Measurements from ENCODE around the gene TNS4. TPM values are rescaled to one million over a fixed set of nuclear protein-coding genes. Genes with fewer than 3 reads are reported as not detected.

The TNS4 gene
- total and polyA plus RNA-seq, 9 of the 15 experiments (the other 6 are each of a cell fraction or from before 2014, with no cell fraction given), result 0.04 to 0.73 (median 0.24) TPM; not detected in 1

DNA sequence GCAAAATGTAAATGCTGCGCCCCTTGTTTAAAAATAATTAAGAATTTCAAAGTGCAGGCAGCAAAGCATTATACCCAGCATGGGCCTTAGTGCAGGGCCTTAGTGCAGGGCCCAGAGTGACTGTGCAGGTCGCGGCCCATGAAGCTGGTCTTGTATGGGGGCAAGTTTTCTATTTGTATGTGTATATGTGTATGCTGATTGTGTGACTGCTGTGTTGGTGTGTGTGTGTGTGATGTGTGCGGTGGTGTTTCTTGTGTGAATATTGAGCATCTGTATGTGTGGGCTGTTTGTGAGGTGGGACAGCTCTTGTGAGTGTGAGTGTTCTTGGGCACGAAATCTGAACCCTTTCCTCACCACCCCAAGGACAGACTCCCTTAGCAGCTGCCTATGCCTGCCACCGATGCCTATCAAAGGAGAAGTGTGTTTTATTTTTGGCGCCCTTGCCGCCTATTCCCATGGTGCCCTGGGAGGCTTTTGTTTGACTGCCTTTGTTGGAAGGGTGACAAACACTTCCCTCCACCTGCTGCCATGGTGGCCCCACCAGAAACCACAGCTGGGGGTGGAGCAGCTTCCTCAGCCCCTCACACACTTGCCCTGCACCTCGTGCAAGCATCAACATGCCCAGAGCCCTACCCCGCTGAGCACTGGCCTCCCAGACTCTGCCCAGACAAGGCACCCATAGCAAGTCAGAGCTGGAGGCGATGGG is 45.8 kb upstream of the TNS4 start (continued):
- TF ChIP-seq, protein P1, sequence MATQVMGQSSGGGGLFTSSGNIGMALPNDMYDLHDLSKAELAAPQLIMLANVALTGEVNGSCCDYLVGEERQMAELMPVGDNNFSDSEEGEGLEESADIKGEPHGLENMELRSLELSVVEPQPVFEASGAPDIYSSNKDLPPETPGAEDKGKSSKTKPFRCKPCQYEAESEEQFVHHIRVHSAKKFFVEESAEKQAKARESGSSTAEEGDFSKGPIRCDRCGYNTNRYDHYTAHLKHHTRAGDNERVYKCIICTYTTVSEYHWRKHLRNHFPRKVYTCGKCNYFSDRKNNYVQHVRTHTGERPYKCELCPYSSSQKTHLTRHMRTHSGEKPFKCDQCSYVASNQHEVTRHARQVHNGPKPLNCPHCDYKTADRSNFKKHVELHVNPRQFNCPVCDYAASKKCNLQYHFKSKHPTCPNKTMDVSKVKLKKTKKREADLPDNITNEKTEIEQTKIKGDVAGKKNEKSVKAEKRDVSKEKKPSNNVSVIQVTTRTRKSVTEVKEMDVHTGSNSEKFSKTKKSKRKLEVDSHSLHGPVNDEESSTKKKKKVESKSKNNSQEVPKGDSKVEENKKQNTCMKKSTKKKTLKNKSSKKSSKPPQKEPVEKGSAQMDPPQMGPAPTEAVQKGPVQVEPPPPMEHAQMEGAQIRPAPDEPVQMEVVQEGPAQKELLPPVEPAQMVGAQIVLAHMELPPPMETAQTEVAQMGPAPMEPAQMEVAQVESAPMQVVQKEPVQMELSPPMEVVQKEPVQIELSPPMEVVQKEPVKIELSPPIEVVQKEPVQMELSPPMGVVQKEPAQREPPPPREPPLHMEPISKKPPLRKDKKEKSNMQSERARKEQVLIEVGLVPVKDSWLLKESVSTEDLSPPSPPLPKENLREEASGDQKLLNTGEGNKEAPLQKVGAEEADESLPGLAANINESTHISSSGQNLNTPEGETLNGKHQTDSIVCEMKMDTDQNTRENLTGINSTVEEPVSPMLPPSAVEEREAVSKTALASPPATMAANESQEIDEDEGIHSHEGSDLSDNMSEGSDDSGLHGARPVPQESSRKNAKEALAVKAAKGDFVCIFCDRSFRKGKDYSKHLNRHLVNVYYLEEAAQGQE (IDR thresholded peaks at IDR 0.05; ENCODE audit: borderline replicate concordance), result no peak
- TF ChIP-seq, protein P1 (CRISPR knock-in tag; IDR thresholded peaks at IDR 0.05; ENCODE audit: low read depth), result no peak
- TF ChIP-seq ZFP1 (CRISPR knock-in tag; IDR thresholded peaks at IDR 0.05) (no peak), BCOR (IDR thresholded peaks at IDR 0.05) (no peak), ZNF586 (CRISPR knock-in tag; conservative IDR thresholded peaks at IDR 0.05) (no peak), DMBX1 (CRISPR knock-in tag; IDR thresholded peaks at IDR 0.05; ENCODE audit: borderline replicate concordance) (no peak), ZNF3 (CRISPR knock-in tag; IDR thresholded peaks at IDR 0.05) (no peak), MYNN (IDR thresholded peaks at IDR 0.05) (no peak), MYNN (CRISPR knock-in tag; IDR thresholded peaks at IDR 0.05) (no peak), GABPB2 (CRISPR knock-in tag; conservative IDR thresholded peaks at IDR 0.05) (no peak), ZNF584 (CRISPR knock-in tag; IDR thresholded peaks at IDR 0.05; ENCODE audit: low read depth) (no peak), SAFB (IDR thresholded peaks at IDR 0.05; ENCODE audit: borderline replicate concordance, low read depth, low read length) (no peak)
- TF ChIP-seq, protein P2, sequence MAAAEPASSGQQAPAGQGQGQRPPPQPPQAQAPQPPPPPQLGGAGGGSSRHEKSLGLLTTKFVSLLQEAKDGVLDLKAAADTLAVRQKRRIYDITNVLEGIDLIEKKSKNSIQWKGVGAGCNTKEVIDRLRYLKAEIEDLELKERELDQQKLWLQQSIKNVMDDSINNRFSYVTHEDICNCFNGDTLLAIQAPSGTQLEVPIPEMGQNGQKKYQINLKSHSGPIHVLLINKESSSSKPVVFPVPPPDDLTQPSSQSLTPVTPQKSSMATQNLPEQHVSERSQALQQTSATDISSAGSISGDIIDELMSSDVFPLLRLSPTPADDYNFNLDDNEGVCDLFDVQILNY (CRISPR knock-in tag; IDR thresholded peaks at IDR 0.05), result no peak
- TF ChIP-seq, protein P3, sequence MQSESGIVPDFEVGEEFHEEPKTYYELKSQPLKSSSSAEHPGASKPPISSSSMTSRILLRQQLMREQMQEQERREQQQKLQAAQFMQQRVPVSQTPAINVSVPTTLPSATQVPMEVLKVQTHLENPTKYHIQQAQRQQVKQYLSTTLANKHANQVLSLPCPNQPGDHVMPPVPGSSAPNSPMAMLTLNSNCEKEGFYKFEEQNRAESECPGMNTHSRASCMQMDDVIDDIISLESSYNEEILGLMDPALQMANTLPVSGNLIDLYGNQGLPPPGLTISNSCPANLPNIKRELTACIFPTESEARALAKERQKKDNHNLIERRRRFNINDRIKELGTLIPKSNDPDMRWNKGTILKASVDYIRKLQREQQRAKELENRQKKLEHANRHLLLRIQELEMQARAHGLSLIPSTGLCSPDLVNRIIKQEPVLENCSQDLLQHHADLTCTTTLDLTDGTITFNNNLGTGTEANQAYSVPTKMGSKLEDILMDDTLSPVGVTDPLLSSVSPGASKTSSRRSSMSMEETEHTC (IDR thresholded peaks at IDR 0.05), result no peak
- TF ChIP-seq, protein P4, sequence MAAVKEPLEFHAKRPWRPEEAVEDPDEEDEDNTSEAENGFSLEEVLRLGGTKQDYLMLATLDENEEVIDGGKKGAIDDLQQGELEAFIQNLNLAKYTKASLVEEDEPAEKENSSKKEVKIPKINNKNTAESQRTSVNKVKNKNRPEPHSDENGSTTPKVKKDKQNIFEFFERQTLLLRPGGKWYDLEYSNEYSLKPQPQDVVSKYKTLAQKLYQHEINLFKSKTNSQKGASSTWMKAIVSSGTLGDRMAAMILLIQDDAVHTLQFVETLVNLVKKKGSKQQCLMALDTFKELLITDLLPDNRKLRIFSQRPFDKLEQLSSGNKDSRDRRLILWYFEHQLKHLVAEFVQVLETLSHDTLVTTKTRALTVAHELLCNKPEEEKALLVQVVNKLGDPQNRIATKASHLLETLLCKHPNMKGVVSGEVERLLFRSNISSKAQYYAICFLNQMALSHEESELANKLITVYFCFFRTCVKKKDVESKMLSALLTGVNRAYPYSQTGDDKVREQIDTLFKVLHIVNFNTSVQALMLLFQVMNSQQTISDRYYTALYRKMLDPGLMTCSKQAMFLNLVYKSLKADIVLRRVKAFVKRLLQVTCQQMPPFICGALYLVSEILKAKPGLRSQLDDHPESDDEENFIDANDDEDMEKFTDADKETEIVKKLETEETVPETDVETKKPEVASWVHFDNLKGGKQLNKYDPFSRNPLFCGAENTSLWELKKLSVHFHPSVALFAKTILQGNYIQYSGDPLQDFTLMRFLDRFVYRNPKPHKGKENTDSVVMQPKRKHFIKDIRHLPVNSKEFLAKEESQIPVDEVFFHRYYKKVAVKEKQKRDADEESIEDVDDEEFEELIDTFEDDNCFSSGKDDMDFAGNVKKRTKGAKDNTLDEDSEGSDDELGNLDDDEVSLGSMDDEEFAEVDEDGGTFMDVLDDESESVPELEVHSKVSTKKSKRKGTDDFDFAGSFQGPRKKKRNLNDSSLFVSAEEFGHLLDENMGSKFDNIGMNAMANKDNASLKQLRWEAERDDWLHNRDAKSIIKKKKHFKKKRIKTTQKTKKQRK (IDR thresholded peaks at IDR 0.05; ENCODE audit: borderline replicate concordance, low read depth, low read length), result no peak

Measured in K562 (cell line).